GM12872 (cell line): ENCODE results near the gene FAM241A.

Experiments
- CTCF ChIP-seq: IDR thresholded peaks from 3 replicates; pipeline ENCODE4 v1.5.1; 2011; ENCODE audit warnings: low read depth, mild to moderate bottlenecking, low read length, moderate library complexity; ENCODE audit not compliant: insufficient read depth

FAM241A gene

GRCh38 chr4:112168719-112169500 is 23.7 kb downstream of the FAM241A start:
- TF ChIP-seq CTCF: no peak

GRCh38 chr4:112170451-112170993 is 25.3 kb downstream of the FAM241A start:
- TF ChIP-seq CTCF: no peak

- no peak for TF ChIP-seq CTCF
Observed at GRCh38 chr4:112172180-112172579, 26.9 kb downstream of the FAM241A start.

GRCh38 chr4:112173593-112174558 is 28.6 kb downstream of the FAM241A start:
- TF ChIP-seq CTCF: no peak

- no peak for TF ChIP-seq CTCF
Observed at GRCh38 chr4:112175840-112176239, 30.6 kb downstream of the FAM241A start.

GRCh38 chr4:112176596-112176995 is 31.3 kb downstream of the FAM241A start:
- TF ChIP-seq CTCF: no peak
